Fibroblast of the conjunctiva (primary cell): ENCODE measurements around the gene IL36G.
"Not testable (repeated sequence)": the region's sequence is repeated elsewhere in the genome, so short reads cannot be mapped to it uniquely, and the experiment has no call there.

Source experiments
- DNase-seq: peaks from one replicate; pipeline ENCODE4 v3.0.0-alpha.2; 2010; ENCODE audit warnings: low read depth

The IL36G gene

GRCh38 chr2:112977559-112978056 is at the start of gene IL36G:
IL36G (plus strand) TSS chr2:112978006; CDS start chr2:112978639, 633 bp downstream.
- DNase-seq, result no peak

GRCh38 chr2:112933261-112933660 is 44.5 kb upstream of the IL36G start:
- no peak for DNase-seq

- not testable (repeated sequence) for DNase-seq
Measured at GRCh38 chr2:112934117-112934516, 43.7 kb upstream of the IL36G start.

GRCh38 chr2:112936927-112937232 is 40.9 kb upstream of the IL36G start:
- DNase-seq, result no peak

- DNase-seq, result no peak
Measured at GRCh38 chr2:112938904-112939303, 38.9 kb upstream of the IL36G start.

GRCh38 chr2:112939425-112939824 is 38.4 kb upstream of the IL36G start:
- no peak for DNase-seq

GRCh38 chr2:112940859-112941625 is 36.8 kb upstream of the IL36G start:
- DNase-seq, result no peak

- peak; percentile 43 for DNase-seq
Measured at GRCh38 chr2:112941753-112942653, 35.8 kb upstream of the IL36G start.

GRCh38 chr2:112942654-112943002 is 35.2 kb upstream of the IL36G start:
- DNase-seq, result no peak

GRCh38 chr2:112944971-112945370 is 32.8 kb upstream of the IL36G start:
- no peak for DNase-seq

GRCh38 chr2:112946086-112946485 is 31.7 kb upstream of the IL36G start:
- no peak for DNase-seq

- DNase-seq, result no peak
Measured at GRCh38 chr2:112947374-112947773, 30.4 kb upstream of the IL36G start.

GRCh38 chr2:112949456-112949855 is 28.4 kb upstream of the IL36G start:
- no peak for DNase-seq

- DNase-seq, result no peak
Measured at GRCh38 chr2:112954364-112954763, 23.4 kb upstream of the IL36G start.

GRCh38 chr2:112957511-112957910 is 20.3 kb upstream of the IL36G start:
- no peak for DNase-seq

GRCh38 chr2:112958428-112959108 is 19.2 kb upstream of the IL36G start:
- DNase-seq, result peak; percentile 40

GRCh38 chr2:112959109-112959812 is 18.5 kb upstream of the IL36G start:
- no peak for DNase-seq

GRCh38 chr2:112960230-112960825 is 17.5 kb upstream of the IL36G start:
- DNase-seq, result no peak

- DNase-seq, result no peak
Measured at GRCh38 chr2:112962308-112963175, 15.3 kb upstream of the IL36G start.

GRCh38 chr2:112967023-112967422 is 10.8 kb upstream of the IL36G start:
- no peak for DNase-seq
